ENCODE data around the gene HES3.

DNA sequence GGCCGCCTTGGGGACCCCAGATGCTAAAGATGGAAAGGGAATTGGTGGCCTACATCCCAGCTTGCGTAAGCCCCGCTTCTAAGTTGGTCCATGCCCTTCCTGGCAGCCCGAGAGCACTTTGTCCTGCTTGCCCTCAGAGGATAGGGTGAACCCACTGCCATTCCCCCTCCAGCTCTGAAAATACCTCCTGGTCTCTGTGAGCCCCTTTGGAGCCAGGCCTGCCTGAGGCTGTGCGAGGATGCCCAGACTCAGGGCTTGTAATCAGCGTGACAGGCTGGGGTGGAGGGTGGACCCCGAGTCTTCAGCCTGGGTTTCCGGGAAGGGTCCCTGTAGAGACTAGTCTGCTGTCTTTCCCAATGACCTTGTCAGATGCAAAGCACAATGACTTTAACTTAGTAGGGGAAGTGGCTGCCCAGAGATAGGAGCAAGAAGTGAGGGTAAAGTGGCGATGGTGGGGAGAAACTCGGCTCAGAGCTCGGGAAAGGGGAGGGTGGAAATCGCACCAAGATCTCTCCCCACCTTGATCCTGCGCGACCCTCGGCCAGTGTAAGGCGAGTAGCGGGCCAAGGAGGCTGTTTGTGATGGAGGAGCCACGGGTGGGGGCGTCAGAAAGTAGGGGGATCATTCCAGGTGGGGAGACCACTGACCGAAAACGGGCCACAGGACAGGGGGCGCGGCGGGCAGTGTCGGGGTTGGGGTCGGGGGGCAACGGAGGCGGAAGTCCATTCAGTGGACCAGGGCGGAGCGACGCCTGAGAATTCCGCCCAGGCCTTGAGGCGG lies 2.7 kb upstream of the HES3 start:
- TF ChIP-seq CTCF (IDR thresholded peaks at IDR 0.05; ENCODE audit: low read length) = no peak
- no peak for TF ChIP-seq EZH2phosphoT487 (IDR thresholded peaks at IDR 0.05; ENCODE audit: low read length)
- no peak for TF ChIP-seq EZH2 (optimal IDR thresholded peaks at IDR 0.05; ENCODE audit: low read depth, low read length)
